HepG2 (cell line): ENCODE results near the gene FEM1C. TPM values are rescaled to one million over a fixed set of nuclear protein-coding genes. Genes with fewer than 3 reads are reported as not detected.

Source experiments
- AGO2 ChIP-seq: fragments of 200-400 bp; formaldehyde crosslinking; optimal IDR thresholded peaks from 2 replicates; pipeline ENCODE3; 2017; ENCODE audit warnings: mild to moderate bottlenecking, low read depth, low read length, moderate library complexity
- GLMP ChIP-seq: sonication (generic); formaldehyde crosslinking; IDR thresholded peaks from 2 replicates; pipeline ENCODE4 v1.9.0; 2021; ENCODE audit warnings: missing genetic modification reagents, mild to moderate bottlenecking, borderline replicate concordance
- GTF2F1 ChIP-seq: fragments of 150-350 bp; IDR thresholded peaks from 2 replicates; pipeline ENCODE4 v1.6.1; 2014; ENCODE audit warnings: low read length
- HNF1B ChIP-seq: sonication (generic); formaldehyde crosslinking; IDR thresholded peaks from 2 replicates; pipeline ENCODE4 v1.5.1; 2020; ENCODE audit warnings: mild to moderate bottlenecking, moderate library complexity, missing genetic modification reagents
- ISL2 ChIP-seq: sonication (generic); formaldehyde crosslinking; IDR thresholded peaks from 2 replicates; pipeline ENCODE4 v1.5.0; 2020; ENCODE audit warnings: missing genetic modification reagents
- MAFK ChIP-seq, 2 experiments: IDR thresholded peaks in 1 of 2; conservative IDR thresholded peaks in 1 of 2; 2 replicates each; pipeline ENCODE4 v1.6.1; 2011; ENCODE audit warnings: improper control_type of control experiment in 2 of 2, low read length in 2 of 2
- MED8 ChIP-seq: sonication (generic); formaldehyde crosslinking; IDR thresholded peaks from 2 replicates; pipeline ENCODE4 v1.8.1; 2023; ENCODE audit warnings: mild to moderate bottlenecking, missing genetic modification reagents; ENCODE audit not compliant: insufficient replicate concordance
- MLX ChIP-seq: IDR thresholded peaks from 2 replicates; pipeline ENCODE4 v1.6.1; 2016
- PRPF4 ChIP-seq: fragments of 200-400 bp; formaldehyde crosslinking; IDR thresholded peaks from 2 replicates; pipeline ENCODE4 v1.6.1; 2016; ENCODE audit warnings: low read length, low read depth; ENCODE audit not compliant: poor library complexity, severe bottlenecking
- SNAPC2 ChIP-seq: sonication (generic); formaldehyde crosslinking; IDR thresholded peaks from 2 replicates; pipeline ENCODE4 v1.8.1; 2022; ENCODE audit warnings: mild to moderate bottlenecking, missing genetic modification reagents
- STAT6 ChIP-seq: sonication (generic); formaldehyde crosslinking; IDR thresholded peaks from 2 replicates; pipeline ENCODE4 v1.4.0; 2020; ENCODE audit warnings: missing genetic modification reagents, mild to moderate bottlenecking, borderline replicate concordance
- ZFAT ChIP-seq: sonication (generic); formaldehyde crosslinking; conservative IDR thresholded peaks from 2 replicates; pipeline ENCODE4 v1.8.1; 2023; ENCODE audit warnings: missing genetic modification reagents, inconsistent platforms
- ZFP82 ChIP-seq: sonication (generic); formaldehyde crosslinking; IDR thresholded peaks from 2 replicates; pipeline ENCODE4 v1.5.1; 2020; ENCODE audit warnings: mild to moderate bottlenecking, missing genetic modification reagents, borderline replicate concordance
- ZGPAT ChIP-seq: IDR thresholded peaks from 2 replicates; pipeline ENCODE4 v1.6.1; 2016; ENCODE audit warnings: mild to moderate bottlenecking
- ZNF362 ChIP-seq: sonication (generic); formaldehyde crosslinking; IDR thresholded peaks from 2 replicates; pipeline ENCODE4 v1.4.0; 2020; ENCODE audit warnings: missing genetic modification reagents, mild to moderate bottlenecking, borderline replicate concordance
- ZNF550 ChIP-seq: sonication (generic); formaldehyde crosslinking; IDR thresholded peaks from 2 replicates; pipeline ENCODE4 v1.4.0; 2020; ENCODE audit warnings: mild to moderate bottlenecking, missing genetic modification reagents, borderline replicate concordance
- ZNF691 ChIP-seq: sonication (generic); formaldehyde crosslinking; IDR thresholded peaks from 2 replicates; pipeline ENCODE4 v1.4.0; 2020; ENCODE audit warnings: missing genetic modification reagents, low read depth, mild to moderate bottlenecking, borderline replicate concordance
- polyA plus RNA-seq, 8 experiments: library from polyadenylated mRNA; depleted of rRNA in 3 of 8; stranded (reverse) in 7 of 8; unstranded in 1 of 8; fragments of >200 nt; fragmentation: Illumina TruSeq in 4 of 8; extraction: Trizol in 4 of 8; gene quantifications; 2 replicates each; pipeline versions ENCODE4 v1.2.1 to v1.2.3, GENCODE V29; 2011 to 2016; ENCODE audit warnings: low read depth in 4 of 8, missing spikeins in 1 of 8, mixed read lengths in 1 of 8; ENCODE audit not compliant: insufficient read depth in 1 of 8
- total RNA-seq, 5 experiments: library from RNA; depleted of rRNA; stranded (reverse); fragments of >200 nt; fragmentation: Illumina TruSeq; extraction: Trizol; gene quantifications; 2 replicates each; pipeline ENCODE4 v1.2.3, GENCODE V29; 2016; ENCODE audit warnings: low read depth in 1 of 5

Gene FEM1C
- total and polyA plus RNA-seq, 2 of the 13 experiments (the other 11 are each of a cell fraction or from before 2014, with no cell fraction given), result 5.5 to 8.3 TPM

GRCh38 chr5:115544436-115545350, at the start of gene FEM1C (continued):
- TF ChIP-seq ZGPAT (CRISPR knock-in tag), result peak; percentile 90
- TF ChIP-seq PRPF4, result no peak
- TF ChIP-seq HNF1B (CRISPR knock-in tag), result peak; percentile 69; the same call in 1 of the 2 replicates
- no peak for TF ChIP-seq STAT6
- TF ChIP-seq GLMP (CRISPR knock-in tag), result no peak
- TF ChIP-seq MED8, result peak; percentile 96
- TF ChIP-seq ZNF691 (CRISPR knock-in tag), result peak; percentile 80
- no peak; the same call in 1 of the 2 replicates for TF ChIP-seq MLX
- no peak for TF ChIP-seq MAFK (conservative IDR thresholded peaks at IDR 0.05 in 1 of 2, IDR thresholded peaks at IDR 0.05 in 1 of 2; ENCODE audit: low read length in 2 of 2)
- peak; percentile 53; the same call in 1 of the 2 replicates for TF ChIP-seq GTF2F1
- TF ChIP-seq ZFAT (CRISPR knock-in tag), result no peak
- no peak for TF ChIP-seq ZNF550 (CRISPR knock-in tag)
- peak; percentile 79; the same call in 1 of the 2 replicates for TF ChIP-seq ZFP82 (CRISPR knock-in tag)
- TF ChIP-seq ISL2 (CRISPR knock-in tag), result peak; percentile 44; the same call in 1 of the 2 replicates
- TF ChIP-seq AGO2, result peak; percentile 81
- peak; percentile 3; the same call in 1 of the 2 replicates for TF ChIP-seq ZNF362 (CRISPR knock-in tag)
- TF ChIP-seq SNAPC2 (CRISPR knock-in tag), result 0 out of 2 replicates have a peak, but pooled peaks have one; percentile 42
